Natural killer cell (primary cell): ENCODE results near the gene KHK. TPM values are rescaled to one million over a fixed set of nuclear protein-coding genes. Genes with fewer than 3 reads are reported as not detected.

Experiments
- ATAC-seq, 3 donors: fragments of 150-1000 bp in 2 of 3; fragments of 200-7000 bp in 1 of 3; cut with Tn5 transposase; 1 replicate in 1 of 3; 2 replicates in 2 of 3; pipeline ENCODE4 v1.10.0; 2021; ENCODE audit warnings: mild to moderate bottlenecking in 2 of 3, moderate library complexity in 2 of 3
- DNase-seq, 2 donors: peaks; one replicate each; pipeline versions ENCODE4 v3.0.0 to v3.0.0-alpha.2; 2013 to 2021; ENCODE audit warnings: mixed read lengths in 1 of 2
- H3K27ac ChIP-seq: one replicate; pipeline ENCODE4 v1.5.1; 2013; ENCODE audit warnings: mild to moderate bottlenecking, low read length
- H3K27me3 ChIP-seq: one replicate; pipeline ENCODE4 v1.6.1; 2013; ENCODE audit warnings: low read length; ENCODE audit not compliant: control insufficient read depth, insufficient read depth
- H3K36me3 ChIP-seq: one replicate; pipeline ENCODE4 v1.6.1; 2013; ENCODE audit warnings: low read length; ENCODE audit not compliant: control insufficient read depth, insufficient read depth
- H3K4me1 ChIP-seq: one replicate; pipeline ENCODE4 v1.6.1; 2013; ENCODE audit warnings: low read length; ENCODE audit not compliant: control insufficient read depth, insufficient read depth
- H3K4me3 ChIP-seq: one replicate; pipeline ENCODE4 v1.5.1; 2013; ENCODE audit warnings: low read length
- H3K9me3 ChIP-seq: one replicate; pipeline ENCODE4 v1.6.1; 2013; ENCODE audit warnings: low read length; ENCODE audit not compliant: control insufficient read depth, insufficient read depth
- H3K27ac Mint-ChIP-seq, 2 donors: one replicate each; pipeline ENCODE4 v1.8.0; 2022; ENCODE audit warnings: mild to moderate bottlenecking in 2 of 2, mixed read lengths in 2 of 2, moderate library complexity in 1 of 2
- H3K27me3 Mint-ChIP-seq, 2 donors: one replicate each; pipeline ENCODE4 v1.8.0; 2022; ENCODE audit warnings: low read depth in 2 of 2, mixed read lengths in 2 of 2
- H3K36me3 Mint-ChIP-seq: one replicate; pipeline ENCODE4 v1.8.0; 2022; ENCODE audit warnings: mixed read lengths
- H3K4me1 Mint-ChIP-seq, 2 donors: one replicate each; pipeline ENCODE4 v1.8.0; 2022; ENCODE audit warnings: mixed read lengths in 2 of 2
- H3K4me3 Mint-ChIP-seq: one replicate; pipeline ENCODE4 v1.8.0; 2022; ENCODE audit warnings: mild to moderate bottlenecking, moderate library complexity, mixed read lengths
- H3K9me3 Mint-ChIP-seq, 2 donors: one replicate each; pipeline ENCODE4 v1.8.0; 2022; ENCODE audit warnings: mixed read lengths in 2 of 2
- CTCF ChIP-seq: fragments of 200-600 bp; IDR thresholded peaks from one replicate; pipeline ENCODE4 v1.8.0; 2022; ENCODE audit warnings: antibody characterized with exemption
- WGBS: methylation state at CpG from one replicate; pipeline ENCODE4 v1.1.7; 2013; ENCODE audit warnings: missing lambda C conversion rate; ENCODE audit not compliant: insufficient coverage; 5-methylcytosine and 5-hydroxymethylcytosine counted together
- intact Hi-C: fragments of 100-400 bp; cut with micrococcal nuclease; formaldehyde crosslinking; loops from one replicate; pipeline ENCODE4 v1.14.2; 2022
- total RNA-seq, 4 donors: library from RNA; stranded (reverse); fragments of 120-200 nt in 1 of 4; gene quantifications; one replicate each; pipeline versions ENCODE4 v1.2.3 to v1.2.4, GENCODE V29; 2013 to 2022

The KHK gene
- total RNA-seq, 3 donors from 2014 or later (not counting 1 experiment from before 2014, with no cell fraction given): 3.7 to 4.0 (median 3.8) TPM

DNA sequence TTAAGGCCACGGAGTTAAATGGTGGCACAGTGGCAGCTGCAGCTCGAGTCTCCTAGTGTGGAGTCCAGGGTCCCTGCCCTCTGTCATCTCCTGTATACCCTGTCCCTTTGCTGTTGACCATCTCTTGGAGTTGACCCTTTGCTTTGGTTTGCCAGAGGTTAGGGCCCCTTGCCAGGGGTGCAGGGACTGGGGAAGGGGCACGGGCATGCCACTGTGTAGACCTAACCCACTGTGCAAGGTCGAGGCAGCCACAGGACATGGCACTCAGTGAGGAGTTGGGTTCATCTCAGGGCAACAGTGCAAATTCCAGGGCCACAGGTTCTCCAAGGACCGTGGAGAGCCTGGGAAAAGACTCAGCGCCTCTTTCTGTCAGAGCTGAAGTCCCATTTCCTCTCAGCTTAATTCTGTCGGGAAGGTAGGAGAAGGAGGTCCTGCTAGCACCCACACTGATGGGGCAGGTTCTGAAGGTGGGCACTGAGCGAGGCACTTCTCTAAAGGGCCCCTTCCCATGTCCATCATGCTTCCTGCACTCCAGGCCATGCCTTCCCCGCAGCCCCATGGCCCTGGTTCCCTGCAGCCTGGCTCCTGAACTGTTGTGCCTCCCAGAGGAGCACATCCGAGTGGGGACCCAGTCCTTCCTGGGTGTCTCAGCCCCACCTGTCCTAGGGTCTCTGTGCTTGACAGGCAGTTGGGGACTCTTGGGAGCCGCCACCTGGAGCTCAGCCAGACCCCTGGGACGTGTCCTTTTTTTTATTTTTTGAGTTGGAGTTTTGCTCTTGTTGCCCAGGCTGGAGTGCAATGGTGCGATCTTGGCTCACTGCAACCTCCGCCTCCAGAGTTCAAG lies 2.8 kb downstream of the KHK start:
- 95% methylated on average over 14 of the region's 14 CpGs for WGBS
- Histone ChIP-seq H3K27ac (no peak overlapping the region), H3K9me3 (no peaks in the 10 kb centered on the region), H3K27me3 (no peaks in the 10 kb centered on the region), H3K4me3 (no peak overlapping the region), H3K36me3 (no peaks in the 10 kb centered on the region), H3K4me1 (peaks cover 21% of the 10 kb centered on the region)
- Mint-ChIP-seq H3K36me3 (no peaks in the 10 kb centered on the region), H3K4me1 (peaks cover 16 to 19% of the 10 kb centered on the region in 2 donors), H3K4me3 (no peak overlapping the region), H3K27me3 (no peaks in the 10 kb centered on the region), H3K27ac (no peak overlapping the region), H3K9me3 (no peaks in the 10 kb centered on the region)
- intact Hi-C loops: loop anchor here (5.0 to 10.0 kb wide), 2 partner anchors 45 to 123 kb away; partner anchors contain the start of genes ATRAID, PREB, PRR30 and SLC5A6
- no peak for ATAC-seq
- TF ChIP-seq CTCF: no peak
- DNase-seq: no peak

- Mint-ChIP-seq H3K9me3 (no peaks in the 10 kb centered on the region), H3K36me3 (no peaks in the 10 kb centered on the region), H3K4me3 (no peak overlapping the region), H3K27me3 (no peaks in the 10 kb centered on the region), H3K4me1 (peaks cover 4 to 20% of the 10 kb centered on the region in 2 donors), H3K27ac (no peak overlapping the region)
- 84% methylated on average over 25 of the region's 25 CpGs for WGBS
- no peak overlapping the region for H3K27ac ChIP-seq
- H3K27me3 ChIP-seq: no peaks in the 10 kb centered on the region
- H3K9me3 ChIP-seq: no peaks in the 10 kb centered on the region
- peaks cover 13% of the 10 kb centered on the region for H3K4me1 ChIP-seq
- intact Hi-C loops: no loop called here
- no peak overlapping the region for H3K4me3 ChIP-seq
- no peaks in the 10 kb centered on the region for H3K36me3 ChIP-seq
- ATAC-seq: no peak
- no peak for DNase-seq
- TF ChIP-seq CTCF: no peak
Measured at GRCh38 chr2:27091746-27092695, 5.4 kb downstream of the KHK start.

- no peaks in the 10 kb centered on the region for H3K27me3 Mint-ChIP-seq
- DNase-seq (no peak), ATAC-seq (no peak)
- H3K36me3 Mint-ChIP-seq: no peaks in the 10 kb centered on the region
- Histone ChIP-seq H3K27me3 (no peaks in the 10 kb centered on the region), H3K4me3 (no peak overlapping the region), H3K27ac (no peak overlapping the region), H3K4me1 (peaks cover 9% of the 10 kb centered on the region), H3K9me3 (no peaks in the 10 kb centered on the region), H3K36me3 (no peaks in the 10 kb centered on the region)
- H3K4me1 Mint-ChIP-seq: peaks cover 0 to 16% of the 10 kb centered on the region in 2 donors
- H3K27ac Mint-ChIP-seq: no peak overlapping the region
- intact Hi-C loops: no loop called here
- H3K4me3 Mint-ChIP-seq: no peak overlapping the region
- TF ChIP-seq CTCF: no peak
- no peaks in the 10 kb centered on the region for H3K9me3 Mint-ChIP-seq
- 83% methylated on average over 10 of the region's 10 CpGs for WGBS
Measured at GRCh38 chr2:27092696-27093429, 6.3 kb downstream of the KHK start.
